ENCODE measurements around the gene CACNA1H.

DNA sequence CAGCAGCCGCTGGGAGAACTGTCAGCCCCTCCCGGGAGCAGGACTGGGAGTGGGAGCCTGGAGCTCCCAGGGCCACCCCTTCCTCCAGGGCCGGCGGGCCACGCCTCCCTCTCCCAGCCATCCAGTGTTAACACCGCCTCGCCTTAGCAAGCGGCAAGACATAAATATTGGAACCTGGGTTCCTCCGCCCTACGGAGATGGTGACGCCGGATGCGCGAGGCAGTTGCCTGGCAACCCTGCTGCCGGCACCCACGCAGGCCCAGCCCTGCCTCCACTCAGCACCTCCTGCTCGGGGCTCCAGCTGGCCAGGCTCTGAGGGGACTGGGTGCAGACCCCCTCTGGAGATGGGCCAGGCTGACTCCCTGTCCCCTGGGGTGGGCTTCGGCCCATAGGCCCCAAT lies 27.4 kb upstream of the CACNA1H start:
- TF ChIP-seq, protein P1, sequence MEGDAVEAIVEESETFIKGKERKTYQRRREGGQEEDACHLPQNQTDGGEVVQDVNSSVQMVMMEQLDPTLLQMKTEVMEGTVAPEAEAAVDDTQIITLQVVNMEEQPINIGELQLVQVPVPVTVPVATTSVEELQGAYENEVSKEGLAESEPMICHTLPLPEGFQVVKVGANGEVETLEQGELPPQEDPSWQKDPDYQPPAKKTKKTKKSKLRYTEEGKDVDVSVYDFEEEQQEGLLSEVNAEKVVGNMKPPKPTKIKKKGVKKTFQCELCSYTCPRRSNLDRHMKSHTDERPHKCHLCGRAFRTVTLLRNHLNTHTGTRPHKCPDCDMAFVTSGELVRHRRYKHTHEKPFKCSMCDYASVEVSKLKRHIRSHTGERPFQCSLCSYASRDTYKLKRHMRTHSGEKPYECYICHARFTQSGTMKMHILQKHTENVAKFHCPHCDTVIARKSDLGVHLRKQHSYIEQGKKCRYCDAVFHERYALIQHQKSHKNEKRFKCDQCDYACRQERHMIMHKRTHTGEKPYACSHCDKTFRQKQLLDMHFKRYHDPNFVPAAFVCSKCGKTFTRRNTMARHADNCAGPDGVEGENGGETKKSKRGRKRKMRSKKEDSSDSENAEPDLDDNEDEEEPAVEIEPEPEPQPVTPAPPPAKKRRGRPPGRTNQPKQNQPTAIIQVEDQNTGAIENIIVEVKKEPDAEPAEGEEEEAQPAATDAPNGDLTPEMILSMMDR (IDR thresholded peaks at IDR 0.05; ENCODE audit: low read depth, low read length), result no peak
- no peak for TF ChIP-seq EZH2phosphoT487 (IDR thresholded peaks at IDR 0.05; ENCODE audit: low read depth)

Measured in OCI-LY3 (cell line).